ENCODE results near the gene LYVE1. TPM values are rescaled to one million over a fixed set of nuclear protein-coding genes. Genes with fewer than 3 reads are reported as not detected.

The LYVE1 gene, protein sequence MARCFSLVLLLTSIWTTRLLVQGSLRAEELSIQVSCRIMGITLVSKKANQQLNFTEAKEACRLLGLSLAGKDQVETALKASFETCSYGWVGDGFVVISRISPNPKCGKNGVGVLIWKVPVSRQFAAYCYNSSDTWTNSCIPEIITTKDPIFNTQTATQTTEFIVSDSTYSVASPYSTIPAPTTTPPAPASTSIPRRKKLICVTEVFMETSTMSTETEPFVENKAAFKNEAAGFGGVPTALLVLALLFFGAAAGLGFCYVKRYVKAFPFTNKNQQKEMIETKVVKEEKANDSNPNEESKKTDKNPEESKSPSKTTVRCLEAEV
- 1.4 and 15.5 TPM in 2 replicates for total RNA-seq

GRCh38 chr11:10568486-10568941 is at the start of gene LYVE1:
Gene LYVE1 (minus strand): TSS chr11:10568665. CDS start chr11:10568532, 133 bp downstream.

GRCh38 chr11:10540915-10541560 is 27.4 kb downstream of the LYVE1 start, which contains the start of gene RNF141:
Gene RNF141 (minus strand): TSS chr11:10541187. CDS start chr11:10534158, 7,029 bp downstream.

Other genes starting within 250 kb of the LYVE1 start
- 1.1 and 3.1 TPM in 2 replicates for gene AMPD3, start 113.4 kb downstream of the LYVE1 start, total RNA-seq
- 25.1 and 38.0 TPM in 2 replicates for gene RNF141, start 27.5 kb downstream of the LYVE1 start, total RNA-seq
- gene IRAG1, start 125.1 kb upstream of the LYVE1 start, total RNA-seq, result 0.44 and 0.81 TPM in 2 replicates
- 22.2 and 35.2 TPM in 2 replicates for gene CTR9, start 182.6 kb upstream of the LYVE1 start, total RNA-seq
- 597 and 964 TPM in 2 replicates for gene EIF4G2, start 240.3 kb upstream of the LYVE1 start, total RNA-seq